ENCODE results near the gene ASPRV1.
"Not testable (repeated sequence)": the region's sequence is repeated elsewhere in the genome, so short reads cannot be mapped to it uniquely, and the experiment has no call there.

ASPRV1 gene

DNA sequence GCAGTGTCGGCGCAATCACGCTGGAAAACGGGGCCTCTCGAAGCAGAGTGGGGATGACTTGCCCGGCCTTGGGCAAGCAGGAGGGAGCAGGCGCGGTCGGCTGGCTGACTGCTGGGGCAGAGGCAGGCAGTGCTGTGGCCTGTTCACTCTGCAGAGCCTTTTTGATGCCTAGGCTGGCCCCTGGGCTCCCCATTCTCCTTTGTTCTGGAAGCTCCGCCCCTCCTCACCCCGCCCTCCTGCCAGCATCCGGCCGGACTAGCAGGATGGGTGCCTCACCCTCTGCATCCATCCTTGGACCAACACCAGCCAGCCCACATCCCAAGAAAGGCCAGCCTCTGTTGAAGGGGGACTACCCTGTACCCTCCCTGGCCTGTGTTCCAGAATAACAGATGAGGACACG is at the start of gene ASPRV1:
ASPRV1 (minus strand) TSS at position 136 of the 400 bp plus-strand sequence. CDS start 195 bp downstream, outside the sequence.
- no peak for DNase-seq (ENCODE audit: low read depth, low spot score)

DNA sequence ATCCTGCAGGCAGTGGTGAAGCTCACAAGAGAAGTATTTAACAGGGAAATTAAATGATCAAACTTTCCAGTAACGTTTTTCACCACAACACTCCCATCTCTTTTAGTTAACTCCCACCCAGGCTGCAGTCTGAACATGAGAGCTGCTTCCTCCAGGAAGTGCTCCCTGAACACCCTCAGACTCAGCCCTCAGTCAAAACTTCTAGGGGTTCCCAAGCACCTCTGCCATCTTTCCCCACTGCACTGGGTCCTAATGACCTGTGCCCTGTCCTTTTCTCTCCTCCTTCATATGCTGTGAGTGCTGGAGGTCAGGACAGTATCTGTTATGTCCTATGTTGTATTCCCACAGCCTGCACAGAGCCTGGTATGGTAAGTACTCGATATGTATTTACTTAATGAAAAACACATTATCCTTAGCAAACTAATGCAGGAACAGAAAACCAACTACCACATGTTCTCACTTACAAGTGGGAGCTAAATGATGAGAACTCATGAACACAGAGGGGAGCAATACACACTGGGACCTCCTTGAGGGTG is 49.2 kb upstream of the ASPRV1 start:
- DNase-seq (ENCODE audit: low read depth, low spot score), result no peak

DNA sequence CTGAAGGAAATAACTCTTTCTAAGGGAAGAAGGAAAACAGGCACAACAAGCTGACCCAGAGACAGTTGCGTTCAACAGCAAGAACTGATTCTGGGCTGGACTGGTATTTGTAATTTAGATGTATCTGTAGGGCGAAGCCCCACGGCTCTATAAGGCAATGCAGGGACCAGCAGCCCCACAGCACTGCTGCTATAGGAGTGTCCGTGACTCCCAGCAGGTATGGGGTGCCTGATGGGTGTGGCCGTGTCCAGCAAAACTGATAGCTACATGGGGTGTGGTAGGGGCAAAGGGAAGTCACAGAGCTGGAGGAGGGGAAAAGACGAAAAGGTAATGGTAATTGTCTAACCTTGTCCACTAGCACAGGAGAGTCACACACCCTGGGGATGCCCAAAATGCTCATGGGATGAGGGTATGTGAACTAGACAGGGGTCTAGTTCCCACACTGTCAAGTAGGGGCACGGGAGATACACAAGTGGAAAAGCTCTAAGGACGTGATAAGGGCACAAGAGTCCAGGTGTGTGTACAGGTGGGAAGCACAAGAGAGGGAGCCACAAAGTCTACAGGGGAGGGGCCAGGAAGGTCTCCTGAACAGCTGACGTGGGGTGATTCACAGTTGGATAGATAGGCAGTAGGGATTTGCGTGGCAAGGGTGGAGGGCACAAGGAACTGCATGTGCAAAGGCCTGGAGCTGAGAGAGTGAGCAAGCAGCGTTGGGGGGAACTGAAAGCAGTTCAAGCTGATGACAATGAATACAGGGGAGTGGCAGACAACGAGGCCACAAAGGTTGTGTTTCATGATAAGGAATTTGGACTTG is 48.5 kb upstream of the ASPRV1 start:
- DNase-seq (ENCODE audit: low read depth, low spot score), result no peak

DNA sequence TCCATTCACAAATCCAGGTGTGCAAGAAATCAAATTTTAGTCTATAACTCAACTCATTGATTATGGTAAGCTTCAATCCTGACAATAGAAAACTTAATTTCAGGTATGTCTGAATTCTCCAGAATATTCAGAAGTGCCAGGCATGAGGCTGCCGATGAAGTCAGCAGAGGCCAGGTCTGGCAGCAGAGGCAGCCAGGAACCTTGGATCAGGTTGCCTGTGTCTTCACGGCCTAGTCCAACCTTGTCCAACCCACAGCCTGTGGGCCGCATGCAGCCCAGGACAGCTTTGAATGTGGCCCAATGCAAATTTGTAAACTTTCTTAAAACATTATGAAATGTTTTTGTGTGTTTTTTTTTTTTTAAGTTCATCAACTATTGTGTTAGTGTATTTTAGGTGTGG is 46.9 kb upstream of the ASPRV1 start:
- no peak for DNase-seq (ENCODE audit: low read depth, low spot score)

DNA sequence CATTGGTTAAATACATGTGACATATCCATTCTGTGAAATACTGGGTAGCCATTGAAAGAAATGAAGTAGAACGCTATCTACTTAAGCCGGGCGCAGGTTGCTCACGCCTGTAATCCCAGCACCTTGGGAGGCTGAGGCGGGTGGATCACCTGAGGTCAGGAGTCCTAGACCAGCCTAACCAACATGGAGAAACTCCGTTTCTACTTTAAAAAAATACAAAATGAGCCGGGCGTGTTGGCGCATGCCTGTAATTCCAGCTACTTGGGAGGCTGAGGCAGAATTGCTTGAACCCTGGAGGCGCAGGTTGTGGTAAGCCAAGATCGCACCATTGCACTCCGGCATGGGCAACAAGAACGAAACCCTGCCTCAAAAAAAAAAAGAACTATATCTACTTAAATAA is 45.7 kb upstream of the ASPRV1 start:
- no peak for DNase-seq (ENCODE audit: low read depth, low spot score)

DNA sequence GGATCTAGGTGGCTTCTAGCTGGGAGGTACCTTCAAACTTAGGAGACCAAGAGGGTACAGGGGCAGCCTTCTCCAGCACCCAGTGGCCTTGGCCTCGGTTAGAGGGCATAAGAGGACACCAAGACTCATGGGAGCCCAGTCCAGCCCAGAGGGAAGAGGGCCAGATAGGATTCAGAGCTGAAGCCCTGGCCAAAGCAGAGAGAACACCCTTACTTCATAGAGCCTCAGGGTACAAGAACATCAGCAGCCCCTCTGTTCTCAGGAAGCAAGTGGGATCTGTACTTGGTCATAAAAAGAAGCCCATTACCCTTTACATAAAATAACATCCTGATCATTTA is 45.0 kb upstream of the ASPRV1 start:
- no peak for DNase-seq (ENCODE audit: low read depth, low spot score)

DNA sequence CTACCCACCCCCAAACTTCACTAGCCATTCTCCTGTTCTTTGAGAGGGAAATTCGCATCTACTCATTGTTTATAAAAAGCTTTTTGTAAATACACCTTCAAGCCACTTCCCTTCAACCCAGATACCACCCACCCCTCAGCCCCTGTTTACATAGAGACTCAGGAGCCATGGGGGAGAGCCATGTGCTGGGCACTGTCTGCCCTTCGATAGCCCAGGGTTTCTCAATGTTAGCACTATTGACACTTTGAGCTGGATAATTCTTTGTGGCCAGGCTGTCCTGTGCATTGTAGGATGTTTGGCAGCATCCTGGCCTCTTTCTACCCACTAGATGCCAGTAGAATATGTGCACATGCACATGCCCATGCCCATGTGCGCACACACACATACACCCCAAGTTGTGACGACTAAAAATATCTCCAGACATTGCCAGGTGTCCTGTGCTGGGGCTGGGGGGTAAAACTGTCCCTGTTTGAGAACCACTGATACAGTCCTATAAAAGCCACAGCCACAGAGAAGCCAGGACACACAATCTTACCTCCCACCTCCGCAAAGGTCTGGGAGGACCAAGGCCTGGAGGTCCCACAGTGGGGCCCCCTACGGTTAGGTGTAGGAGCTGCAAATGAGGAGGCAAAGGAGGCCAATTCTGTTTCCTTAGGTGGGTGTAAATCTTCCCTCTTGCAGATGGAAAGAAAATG is 44.5 kb upstream of the ASPRV1 start:
- DNase-seq (ENCODE audit: low read depth, low spot score), result no peak

DNA sequence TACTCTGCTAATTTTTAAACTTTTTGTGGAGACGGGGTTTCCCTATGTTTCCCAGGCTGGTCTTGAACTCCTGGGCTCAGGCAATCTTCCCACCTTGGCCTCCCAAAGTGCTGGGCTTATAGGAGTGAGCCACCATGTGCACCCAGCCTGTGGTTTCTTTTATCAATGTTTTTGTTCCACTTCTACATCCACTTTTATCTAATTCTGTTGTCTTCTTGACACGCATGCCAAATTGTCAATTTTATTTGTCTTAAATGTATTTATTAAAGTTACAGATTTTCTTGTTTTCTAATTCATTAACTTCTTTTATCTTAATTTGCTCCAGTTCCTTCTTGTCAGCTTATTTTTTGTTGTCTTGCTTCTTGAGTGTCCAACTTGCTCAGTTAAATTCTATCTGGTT is 43.8 kb upstream of the ASPRV1 start:
- DNase-seq (ENCODE audit: low read depth, low spot score), result no peak

DNA sequence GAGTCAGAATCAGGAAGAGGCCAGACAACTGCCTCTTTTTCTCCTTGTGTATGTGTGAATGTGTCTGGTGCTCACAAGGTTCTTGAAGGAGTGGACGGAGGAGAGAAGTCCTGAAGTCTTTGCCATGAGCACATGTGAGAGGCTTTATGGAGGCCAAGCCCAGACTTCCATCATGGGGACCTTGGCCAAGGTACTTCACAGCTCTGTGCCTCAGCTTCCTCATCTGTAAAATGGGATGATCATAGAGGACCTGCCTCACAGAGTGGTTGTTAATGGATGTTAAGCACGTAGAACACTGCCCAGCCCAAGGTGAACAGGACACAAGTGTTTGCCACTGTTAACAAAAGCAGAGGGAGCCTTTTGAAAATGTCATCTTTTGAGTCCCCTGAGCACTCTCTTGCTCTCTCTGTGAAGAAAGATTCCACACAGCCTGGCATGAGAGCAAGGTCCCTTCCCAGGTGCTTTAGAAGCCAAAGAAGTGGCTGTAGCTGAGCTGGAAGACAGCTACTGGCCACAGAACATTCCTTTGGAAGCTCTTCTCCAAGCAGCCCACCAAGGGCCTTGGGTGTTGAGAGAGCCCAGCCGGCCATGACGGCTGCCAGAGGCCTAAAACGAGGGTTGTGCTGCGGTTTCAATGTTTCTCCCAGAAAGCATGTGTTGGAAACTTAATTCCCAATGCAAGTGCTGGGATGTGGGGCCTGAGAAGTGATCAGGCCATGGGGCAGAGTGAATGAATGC is 41.8 kb upstream of the ASPRV1 start:
- DNase-seq (ENCODE audit: low read depth, low spot score), result no peak

DNA sequence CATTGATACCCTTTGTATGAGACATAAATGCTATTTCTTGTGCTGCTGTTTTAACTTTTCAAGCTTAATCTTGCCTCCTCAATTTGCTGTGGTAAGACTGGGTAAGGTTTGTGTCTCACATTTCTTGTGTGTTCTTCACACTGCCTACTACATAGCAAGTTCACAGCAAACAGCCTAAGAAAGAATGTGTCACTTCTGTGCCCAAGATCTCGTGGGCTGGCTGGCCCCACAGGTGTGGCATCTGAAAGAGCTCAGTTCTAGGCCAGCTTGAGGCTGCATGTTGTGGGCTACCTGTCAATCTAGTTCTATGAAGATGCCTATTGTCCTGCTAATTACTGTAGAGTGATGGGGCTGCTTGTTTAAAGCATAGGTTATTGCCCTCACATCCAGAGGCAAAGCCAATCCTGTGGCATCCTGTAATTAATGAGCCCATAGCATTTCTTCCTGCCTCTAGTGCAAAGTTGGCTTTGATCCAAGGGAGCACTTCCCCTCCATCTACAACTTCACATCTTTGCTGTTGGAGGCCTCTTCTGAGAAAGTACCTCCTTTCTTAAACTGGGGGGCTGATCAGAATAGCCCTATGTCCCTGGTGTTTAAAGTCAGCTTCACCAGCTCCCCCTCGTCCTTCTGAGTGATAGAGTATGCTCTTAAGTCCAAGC is 40.9 kb upstream of the ASPRV1 start:
- DNase-seq (ENCODE audit: low read depth, low spot score), result no peak

DNA sequence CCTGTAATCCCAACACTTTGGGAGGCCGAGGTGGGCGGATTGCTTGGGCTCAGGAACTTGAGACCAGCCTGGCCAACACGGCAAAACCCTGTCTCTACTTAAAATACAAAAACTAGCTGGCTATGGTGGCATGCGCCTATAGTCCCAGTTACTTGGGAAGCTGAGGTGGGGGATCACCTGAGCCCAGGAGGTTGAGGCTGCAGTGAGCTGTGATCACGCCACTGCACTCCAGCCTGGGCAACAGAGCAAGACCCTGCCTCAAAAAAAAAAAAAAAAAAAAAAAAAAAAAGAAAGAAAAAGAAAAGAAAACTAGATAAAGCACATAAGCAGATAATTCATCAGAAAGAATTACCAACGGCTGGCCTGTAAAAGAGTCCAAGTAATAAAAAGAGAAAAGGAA is 39.1 kb upstream of the ASPRV1 start:
- not testable (repeated sequence) for DNase-seq (ENCODE audit: low read depth, low spot score)

DNA sequence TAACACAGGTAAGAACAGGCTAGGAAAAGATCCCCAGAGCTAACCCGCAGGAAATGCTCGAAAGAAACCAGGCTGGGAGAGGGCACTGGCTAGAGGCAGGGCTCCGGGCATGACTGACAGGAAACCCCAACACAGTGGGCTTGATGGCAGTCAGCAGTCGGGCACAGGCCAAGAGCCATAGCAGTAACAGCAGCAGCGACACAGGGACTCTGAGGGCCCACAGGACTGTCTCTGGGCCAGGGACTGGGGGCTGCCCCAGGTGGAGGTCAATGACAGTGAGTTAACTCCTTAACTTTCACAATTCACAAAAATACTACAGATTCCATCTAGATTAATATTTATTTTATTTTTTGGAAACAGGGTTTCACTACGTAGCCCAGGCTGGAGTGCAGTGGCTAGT is 37.3 kb upstream of the ASPRV1 start:
- DNase-seq (ENCODE audit: low read depth, low spot score), result no peak

DNA sequence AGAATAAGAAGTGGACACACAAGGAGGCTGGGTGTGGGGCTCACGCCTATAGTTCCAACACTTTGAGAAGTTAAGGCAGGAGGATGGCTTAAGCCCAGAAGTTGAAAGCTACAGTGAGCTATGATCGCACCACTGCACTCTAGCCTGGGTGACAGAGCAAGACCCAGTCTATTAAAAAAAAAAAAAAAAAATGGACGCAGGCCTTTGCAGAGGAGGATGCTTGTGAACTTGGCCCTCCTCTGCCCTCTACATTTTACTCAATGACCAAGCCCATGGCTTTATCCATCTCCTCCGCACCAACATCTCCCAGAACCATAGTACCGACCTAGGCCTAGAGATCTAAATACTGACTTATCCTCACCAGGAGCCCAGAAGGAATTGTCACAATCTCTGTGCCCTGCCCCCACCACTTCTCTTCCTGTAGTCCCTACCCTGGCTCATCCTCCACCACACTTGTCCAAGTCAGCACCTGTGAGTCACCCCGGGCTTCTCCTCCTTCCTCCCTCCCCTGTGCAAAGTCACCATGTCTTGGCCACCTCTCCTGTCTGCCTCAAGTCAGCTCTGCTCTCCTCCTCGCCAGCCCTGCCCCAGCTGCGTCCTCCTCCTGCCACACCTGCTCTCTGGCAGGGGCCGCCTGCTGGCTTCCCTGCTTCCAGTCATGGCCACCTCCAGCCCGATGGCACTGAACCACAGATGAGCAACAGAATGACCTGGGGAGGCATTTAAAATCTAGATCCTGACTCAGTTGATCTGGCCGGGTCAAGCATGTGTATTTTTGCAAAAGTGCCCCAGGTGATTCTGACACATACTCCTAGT is 35.8 kb upstream of the ASPRV1 start:
- no peak for DNase-seq (ENCODE audit: low read depth, low spot score)

DNA sequence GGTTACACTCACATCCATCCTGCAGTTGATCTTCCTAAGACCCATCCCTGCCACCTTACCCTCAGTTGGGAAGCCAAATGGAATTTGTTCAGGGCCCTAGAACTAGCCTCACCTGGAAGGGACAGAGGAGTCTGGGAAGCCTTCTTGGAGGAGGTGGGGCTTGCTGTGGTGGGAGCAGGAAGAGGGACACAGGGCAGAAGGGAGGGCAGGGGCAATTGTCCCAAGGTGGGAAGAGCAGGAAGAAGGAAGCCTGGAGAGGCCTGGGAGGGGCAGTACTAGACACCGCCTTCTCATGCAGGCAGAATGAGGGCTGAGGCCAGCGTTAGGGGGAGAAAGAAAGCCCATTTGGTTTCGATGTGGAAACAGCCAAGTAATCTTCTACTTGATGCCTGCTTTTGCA is 34.1 kb upstream of the ASPRV1 start:
- DNase-seq (ENCODE audit: low read depth, low spot score), result no peak

DNA sequence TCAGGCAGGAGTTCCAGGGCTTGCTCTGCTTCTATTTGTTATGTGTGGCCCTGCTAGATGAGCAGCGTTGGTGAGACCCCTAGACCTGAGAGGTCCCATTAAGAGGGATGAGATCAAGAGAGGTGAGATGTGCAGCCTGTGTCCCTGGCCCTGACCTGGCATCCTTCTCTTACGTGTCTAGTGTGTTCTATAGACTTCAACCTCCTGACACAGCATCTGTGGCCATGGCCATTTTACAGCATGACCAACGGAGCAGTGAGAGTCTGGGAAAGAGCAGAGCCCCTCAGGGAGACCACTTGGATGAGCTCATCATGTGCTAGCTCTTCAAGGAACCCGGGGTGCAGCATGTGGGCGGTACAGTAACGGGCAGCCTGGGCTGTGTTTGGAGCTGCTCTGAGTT is 32.7 kb upstream of the ASPRV1 start:
- no peak for DNase-seq (ENCODE audit: low read depth, low spot score)

DNA sequence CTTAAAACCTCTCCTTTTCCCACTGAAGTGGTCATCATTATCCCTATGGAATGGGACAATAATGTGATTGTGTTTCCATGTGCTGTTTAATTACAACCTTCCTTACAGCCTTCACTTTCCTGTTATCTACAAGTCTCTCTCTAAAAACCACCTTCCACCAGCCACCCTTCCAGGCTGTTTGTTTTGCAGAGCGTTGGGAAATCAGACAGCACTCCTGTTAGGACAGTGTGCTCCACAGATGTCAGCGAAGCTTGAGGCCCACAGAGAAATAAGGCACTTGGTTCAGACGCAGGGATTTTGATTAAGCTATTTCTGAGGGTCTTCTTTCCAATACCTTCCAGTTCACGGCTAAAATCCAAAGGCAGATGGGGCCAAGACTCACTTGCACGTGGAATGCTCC is 32.3 kb upstream of the ASPRV1 start:
- DNase-seq (ENCODE audit: low read depth, low spot score), result no peak

DNA sequence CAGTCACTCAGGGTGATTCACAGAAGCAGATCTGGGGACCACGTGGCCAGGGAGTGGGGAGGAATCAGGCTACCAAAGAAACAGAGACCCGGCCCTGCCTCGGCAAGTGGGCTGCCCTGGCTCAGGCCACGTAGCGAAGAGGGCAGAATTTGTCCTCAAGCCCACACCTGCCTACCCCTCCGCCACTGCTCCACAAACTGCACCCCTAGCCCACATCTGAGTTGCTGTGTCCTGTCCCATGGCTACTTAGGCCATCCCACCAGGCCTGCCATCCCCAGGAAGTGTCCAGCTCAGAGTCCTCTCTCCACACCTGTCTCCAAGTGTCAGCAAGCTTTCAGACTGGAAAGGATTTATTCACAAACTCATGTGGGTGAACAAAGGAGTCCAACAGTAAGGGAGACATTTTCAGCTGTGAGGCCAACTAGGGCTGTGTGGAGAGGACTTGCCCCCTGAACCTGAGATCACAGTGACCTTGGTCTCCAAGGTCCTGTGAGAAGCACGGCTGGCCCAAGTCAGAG is 31.7 kb upstream of the ASPRV1 start:
- DNase-seq (ENCODE audit: low read depth, low spot score), result no peak

DNA sequence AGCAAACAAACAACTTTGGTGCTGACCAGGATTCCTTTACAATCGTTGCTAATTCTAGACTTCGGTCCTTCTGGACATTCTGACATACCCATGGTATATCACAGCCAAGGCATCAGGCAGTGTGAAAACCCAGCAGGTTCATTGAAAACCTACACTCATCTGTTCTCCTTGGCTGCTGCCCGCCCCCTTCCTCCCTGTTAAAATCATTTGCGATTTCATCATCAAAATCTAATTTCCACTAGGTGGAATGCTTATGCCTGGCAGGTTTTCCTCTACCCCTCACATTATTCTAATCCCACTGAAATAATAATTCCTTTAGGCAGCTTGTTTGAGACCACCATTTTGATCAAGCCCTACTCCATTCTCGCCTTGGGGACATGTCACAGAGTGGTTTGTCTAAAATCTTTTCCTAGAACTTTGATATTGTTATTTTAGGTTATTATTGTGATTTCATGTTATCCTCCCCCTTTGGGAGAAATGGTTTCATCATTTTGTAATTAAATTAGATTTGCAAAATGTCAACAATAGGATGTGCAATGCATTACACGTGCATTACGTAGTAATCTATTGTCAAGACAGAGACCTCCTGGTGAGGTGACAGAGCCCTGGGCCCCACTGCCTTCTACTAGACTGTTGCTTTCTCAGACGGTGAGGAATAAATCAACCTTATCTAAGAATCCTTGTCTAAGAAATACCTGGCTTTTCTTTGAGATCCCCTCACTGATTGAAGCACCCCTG is 31.0 kb upstream of the ASPRV1 start:
- no peak for DNase-seq (ENCODE audit: low read depth, low spot score)

DNA sequence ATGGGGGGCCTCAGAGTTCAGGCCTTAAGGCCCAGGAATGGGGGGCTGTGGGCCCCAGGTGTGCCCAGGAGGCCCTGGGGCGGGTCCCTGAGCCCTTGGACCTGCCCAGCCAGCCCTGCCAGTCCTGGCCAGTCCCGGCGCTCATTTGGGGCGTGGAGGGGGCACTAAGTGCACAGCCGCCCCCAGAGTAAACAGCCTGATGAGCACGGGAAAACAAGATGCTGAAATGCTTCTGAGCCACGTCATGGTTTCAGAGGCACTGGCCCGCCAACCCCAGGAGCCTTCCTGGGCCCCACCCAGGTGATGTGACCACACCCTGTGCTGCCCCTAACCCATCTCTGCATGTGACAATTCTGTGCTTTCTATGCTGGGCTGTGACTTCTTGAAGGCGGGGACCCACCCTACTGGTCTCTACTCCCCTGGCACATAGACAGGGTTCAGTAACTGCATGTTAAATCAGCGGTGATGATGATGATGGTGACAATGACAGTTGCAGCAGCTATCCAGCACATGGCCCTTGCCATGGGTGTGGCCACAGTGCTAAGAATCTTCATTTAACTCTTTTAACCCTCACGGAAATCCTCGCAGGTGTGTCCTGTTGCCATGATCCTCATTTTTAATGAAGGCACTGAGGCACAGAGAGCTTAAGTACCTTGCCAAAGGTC is 28.1 kb upstream of the ASPRV1 start:
- no peak for DNase-seq (ENCODE audit: low read depth, low spot score)

DNA sequence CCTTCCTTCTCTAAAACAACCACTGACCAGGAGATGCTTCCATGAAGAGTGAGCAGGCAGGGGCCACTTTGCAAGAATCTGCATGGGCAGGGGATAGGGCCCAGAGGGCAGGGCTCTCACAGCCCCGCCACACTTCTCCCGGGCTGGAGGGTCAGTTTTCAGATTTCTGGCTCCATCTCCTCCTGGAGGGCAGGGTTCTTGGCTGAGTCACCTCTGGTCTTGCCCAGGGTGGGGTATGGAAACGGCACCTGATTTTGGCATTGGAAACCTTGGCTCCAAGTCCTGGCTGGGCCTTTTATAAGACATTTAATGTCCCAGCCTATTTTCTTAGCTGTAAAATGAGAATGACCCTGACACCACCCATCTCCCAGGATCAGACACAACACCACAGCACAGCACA is 27.6 kb upstream of the ASPRV1 start:
- no peak for DNase-seq (ENCODE audit: low read depth, low spot score)
